ENCODE measurements around the gene KAT2A.

GRCh38 chr17:42081516-42082129 is 39.5 kb downstream of the KAT2A start:
- TF ChIP-seq CTCF (IDR thresholded peaks at IDR 0.05) (no peak), EZH2phosphoT487 (IDR thresholded peaks at IDR 0.05) (no peak)

Data from neural progenitor cell (in vitro differentiated cells).